Adrenal gland (tissue), 12 donors: ENCODE measurements around the gene ECM1. TPM values are rescaled to one million over a fixed set of nuclear protein-coding genes. Genes with fewer than 3 reads are reported as not detected.

Experiments
- DNase-seq, 7 donors: peaks; one replicate each; pipeline ENCODE4 v3.0.0-alpha.2; 2019 to 2020
- H3K27ac ChIP-seq, 5 donors: fragments of 200-600 bp; sonication (generic) in 4 of 5; 1 replicate in 3 of 5; 2 replicates in 2 of 5; pipeline versions ENCODE4 v1.5.1 to v1.8.0; 2016 to 2020; ENCODE audit warnings: mild to moderate bottlenecking in 1 of 5
- H3K27me3 ChIP-seq: fragments of 200-600 bp; 2 replicates; pipeline ENCODE4 v1.8.0; 2021
- H3K36me3 ChIP-seq, 2 donors: fragments of 200-600 bp; replicated peaks in 1 of 2; 1 replicate in 1 of 2; 2 replicates in 1 of 2; pipeline versions ENCODE4 v1.5.1 to v1.8.0; 2018 to 2022
- H3K4me1 ChIP-seq, 2 donors: fragments of 200-600 bp; replicated peaks in 1 of 2; 1 replicate in 1 of 2; 2 replicates in 1 of 2; pipeline versions ENCODE4 v1.5.1 to v1.8.0; 2018 to 2021
- H3K4me3 ChIP-seq, 4 donors: fragments of 200-600 bp; sonication (generic) in 3 of 4; one replicate each; pipeline ENCODE4 v1.5.1; 2016 to 2018
- H3K9me3 ChIP-seq, 3 donors: fragments of 200-600 bp; sonication (generic) in 1 of 3; replicated peaks in 1 of 3; 1 replicate in 2 of 3; 2 replicates in 1 of 3; pipeline versions ENCODE4 v1.5.1 to v1.8.0; 2016 to 2021
- POLR2A ChIP-seq, 2 donors: fragments of 450-650 bp; IDR thresholded peaks; one replicate each; pipeline ENCODE4 v1.6.1; 2017; ENCODE audit warnings: antibody characterized with exemption in 2 of 2, mild to moderate bottlenecking in 2 of 2, moderate library complexity in 1 of 2
- WGBS, 4 donors: extraction: QIAGEN DNeasy Blood & Tissue Kit in 2 of 4; methylation state at CpG; one replicate each; pipeline versions ENCODE4 v1.1.5 to v1.1.7; 2013 to 2017; 5-methylcytosine and 5-hydroxymethylcytosine counted together
- intact Hi-C, 2 donors: fragments of 100-400 bp; cut with DNase I; formaldehyde crosslinking; loops; one replicate each; pipeline versions ENCODE4 v1.14.1 to v1.15.0; 2022 to 2023
- polyA plus RNA-seq, 3 donors: library from polyadenylated mRNA; stranded (reverse); fragments of 200-250 nt in 2 of 3; fragments of 350-450 nt in 1 of 3; fragmentation: Illumina TruSeq in 1 of 3; extraction: RNeasy Lipid Tissue Mini Kit (QIAGEN cat#74804) in 1 of 3; gene quantifications; one replicate each; pipeline ENCODE4 v1.2.3, GENCODE V29; 2013 to 2014
- total RNA-seq, 9 donors: library from RNA; depleted of rRNA in 4 of 9; stranded (reverse); fragments of >200 nt in 4 of 9; fragments of 120-200 nt in 1 of 9; fragmentation: NEBNext Ultra II Directional in 1 of 9; extraction: Animal tissue kit (Norgen Biotek cat#: 25700) in 1 of 9; gene quantifications; one replicate each; pipeline versions ENCODE4 v1.1.0 to v1.2.4, GENCODE V29; 2013 to 2023
- TF ChIP-seq, protein P1 (sequence below), 6 experiments: fragments of 450-650 bp in 4 of 6; fragments of 200-600 bp in 2 of 6; sonication (generic) in 1 of 6; IDR thresholded peaks; 1 replicate in 5 of 6; 2 replicates in 1 of 6; pipeline versions ENCODE4 v1.5.1 to v1.8.0; 2016 to 2021; ENCODE audit warnings: antibody characterized with exemption in 6 of 6, mild to moderate bottlenecking in 2 of 6, moderate library complexity in 1 of 6
- donor health status: healthy with polysubstance abuse.
- donor health status: Bipolar disorder and iron deficiency.
- donor health status: DM: yes; HTN: yes; CAD: no.
- donor health status: DM: no; HTN: no; CAD: no.
- donor health status: DM: no; HTN: no; CAD: no.
- donor health status: DM: yes; HTN: yes; CAD: no.

The ECM1 gene
- total and polyA plus RNA-seq, 12 donors: 5.4 to 63.0 (median 26.2) TPM

GRCh38 chr1:150508982-150509381, 1.1 kb downstream of the ECM1 start:
- WGBS, 4 donors: 44 to 65% (median 58%) methylated on average over 4 of the region's 4 CpGs
- H3K4me1 ChIP-seq: peaks cover 3 to 16% of the 10 kb centered on the region in 2 donors
- DNase-seq: no peak
- H3K27ac ChIP-seq: peak overlapping the region in 1 of 5 donors; percentile 45
- H3K36me3 ChIP-seq: peaks cover 0 to 26% of the 10 kb centered on the region in 2 donors
- peak overlapping the region in 1 of 4 donors; percentile 3 for H3K4me3 ChIP-seq
- TF ChIP-seq, protein P1, sequence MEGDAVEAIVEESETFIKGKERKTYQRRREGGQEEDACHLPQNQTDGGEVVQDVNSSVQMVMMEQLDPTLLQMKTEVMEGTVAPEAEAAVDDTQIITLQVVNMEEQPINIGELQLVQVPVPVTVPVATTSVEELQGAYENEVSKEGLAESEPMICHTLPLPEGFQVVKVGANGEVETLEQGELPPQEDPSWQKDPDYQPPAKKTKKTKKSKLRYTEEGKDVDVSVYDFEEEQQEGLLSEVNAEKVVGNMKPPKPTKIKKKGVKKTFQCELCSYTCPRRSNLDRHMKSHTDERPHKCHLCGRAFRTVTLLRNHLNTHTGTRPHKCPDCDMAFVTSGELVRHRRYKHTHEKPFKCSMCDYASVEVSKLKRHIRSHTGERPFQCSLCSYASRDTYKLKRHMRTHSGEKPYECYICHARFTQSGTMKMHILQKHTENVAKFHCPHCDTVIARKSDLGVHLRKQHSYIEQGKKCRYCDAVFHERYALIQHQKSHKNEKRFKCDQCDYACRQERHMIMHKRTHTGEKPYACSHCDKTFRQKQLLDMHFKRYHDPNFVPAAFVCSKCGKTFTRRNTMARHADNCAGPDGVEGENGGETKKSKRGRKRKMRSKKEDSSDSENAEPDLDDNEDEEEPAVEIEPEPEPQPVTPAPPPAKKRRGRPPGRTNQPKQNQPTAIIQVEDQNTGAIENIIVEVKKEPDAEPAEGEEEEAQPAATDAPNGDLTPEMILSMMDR (IDR thresholded peaks at IDR 0.05): no peak
- no peak for TF ChIP-seq POLR2A (IDR thresholded peaks at IDR 0.05)
- intact Hi-C loops: no loop called here
- no peaks in the 10 kb centered on the region for H3K9me3 ChIP-seq
- no peaks in the 10 kb centered on the region for H3K27me3 ChIP-seq

DNA sequence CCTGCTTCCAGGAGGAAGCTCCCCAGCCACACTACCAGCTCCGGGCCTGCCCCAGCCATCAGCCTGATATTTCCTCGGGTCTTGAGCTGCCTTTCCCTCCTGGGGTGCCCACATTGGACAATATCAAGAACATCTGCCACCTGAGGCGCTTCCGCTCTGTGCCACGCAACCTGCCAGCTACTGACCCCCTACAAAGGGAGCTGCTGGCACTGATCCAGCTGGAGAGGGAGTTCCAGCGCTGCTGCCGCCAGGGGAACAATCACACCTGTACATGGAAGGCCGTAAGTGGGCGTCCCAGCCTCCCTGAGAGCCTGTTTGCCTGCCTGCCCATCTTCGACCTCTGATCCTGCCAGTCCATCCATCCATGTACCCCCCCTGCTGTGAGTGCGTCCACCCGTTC, 3.6 kb downstream of the ECM1 start:
- no peak overlapping the region for H3K27ac ChIP-seq
- DNase-seq: no peak
- peaks cover 0 to 6% of the 10 kb centered on the region in 2 donors for H3K36me3 ChIP-seq
- H3K27me3 ChIP-seq: no peaks in the 10 kb centered on the region
- no peaks in the 10 kb centered on the region for H3K9me3 ChIP-seq
- WGBS, 4 donors: 93 to 98% (median 94%) methylated on average over 12 of the region's 12 CpGs
- no peak for TF ChIP-seq POLR2A (IDR thresholded peaks at IDR 0.05)
- TF ChIP-seq, protein P1 (IDR thresholded peaks at IDR 0.05): no peak
- intact Hi-C loops: no loop called here
- peaks cover 16 to 30% of the 10 kb centered on the region in 2 donors for H3K4me1 ChIP-seq
- no peak overlapping the region for H3K4me3 ChIP-seq

DNA sequence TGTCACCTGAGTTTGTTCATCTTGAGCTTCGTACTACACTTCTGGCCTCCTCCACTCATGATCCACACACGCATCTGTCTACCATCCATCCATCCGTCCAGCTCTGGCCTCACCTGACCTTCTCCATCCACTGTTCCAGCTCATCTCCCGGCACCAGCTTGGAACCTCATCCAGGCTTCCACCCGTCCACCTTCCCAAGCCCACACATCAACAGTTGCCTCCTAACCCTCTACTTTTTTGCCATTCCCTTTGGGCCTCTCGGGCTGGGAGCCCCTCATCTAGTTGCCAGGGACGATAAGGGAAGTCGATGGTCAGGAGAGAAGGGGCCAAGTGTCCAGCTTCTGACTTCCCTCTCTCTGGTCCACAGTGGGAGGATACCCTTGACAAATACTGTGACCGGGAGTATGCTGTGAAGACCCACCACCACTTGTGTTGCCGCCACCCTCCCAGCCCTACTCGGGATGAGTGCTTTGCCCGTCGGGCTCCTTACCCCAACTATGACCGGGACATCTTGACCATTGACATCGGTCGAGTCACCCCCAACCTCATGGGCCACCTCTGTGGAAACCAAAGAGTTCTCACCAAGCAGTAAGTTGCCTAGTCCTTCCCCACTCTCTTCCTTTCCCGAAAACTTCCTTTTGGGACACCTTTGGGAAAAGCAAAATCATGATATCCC, 4.2 kb downstream of the ECM1 start:
- no peak overlapping the region for H3K4me3 ChIP-seq
- TF ChIP-seq POLR2A (IDR thresholded peaks at IDR 0.05): no peak
- TF ChIP-seq, protein P1 (IDR thresholded peaks at IDR 0.05): no peak
- H3K9me3 ChIP-seq: no peaks in the 10 kb centered on the region
- no peak overlapping the region for H3K27ac ChIP-seq
- intact Hi-C loops: no loop called here
- H3K4me1 ChIP-seq: peaks cover 16 to 31% of the 10 kb centered on the region in 2 donors
- no peak for DNase-seq
- peaks cover 0 to 6% of the 10 kb centered on the region in 2 donors for H3K36me3 ChIP-seq
- WGBS, 4 donors: 79 to 93% (median 92%) methylated on average over 10 to 17 of the region's 17 CpGs
- H3K27me3 ChIP-seq: no peaks in the 10 kb centered on the region

DNA sequence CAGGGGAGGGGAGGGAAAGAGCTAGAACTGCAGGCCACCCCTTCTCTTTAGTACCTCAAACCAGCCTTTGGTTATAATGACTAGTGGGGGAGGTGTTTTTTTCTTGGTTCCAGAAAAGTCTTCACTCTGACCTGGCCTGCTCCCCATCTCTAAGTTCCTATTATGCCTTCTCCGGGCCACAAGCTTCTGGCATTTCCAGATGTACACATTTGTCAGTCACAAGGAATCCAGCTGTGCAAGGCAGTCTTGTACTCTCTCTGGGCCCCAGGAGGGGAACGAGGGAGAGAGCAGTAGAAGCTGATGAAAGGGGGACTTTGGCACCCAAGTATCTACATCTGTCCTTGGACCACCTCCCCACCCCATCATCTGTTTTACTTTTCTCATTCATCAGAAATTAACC, 4.9 kb downstream of the ECM1 start:
- H3K36me3 ChIP-seq: peaks cover 0 to 6% of the 10 kb centered on the region in 2 donors
- H3K9me3 ChIP-seq: no peaks in the 10 kb centered on the region
- no peak for TF ChIP-seq POLR2A (IDR thresholded peaks at IDR 0.05)
- TF ChIP-seq, protein P1 (IDR thresholded peaks at IDR 0.05): no peak
- no peaks in the 10 kb centered on the region for H3K27me3 ChIP-seq
- H3K4me3 ChIP-seq: no peak overlapping the region
- H3K4me1 ChIP-seq: peaks cover 13 to 27% of the 10 kb centered on the region in 2 donors
- no peak for DNase-seq
- intact Hi-C loops: no loop called here
- H3K27ac ChIP-seq: no peak overlapping the region
- 65 to 100% (median 92%) methylated on average over 2 of the region's 2 CpGs for WGBS, 4 donors
